ENCODE results near the gene NOXA1.
A peak's percentile ranks its signal among the peaks of the same experiment; 100 is the strongest.

Gene NOXA1

DNA sequence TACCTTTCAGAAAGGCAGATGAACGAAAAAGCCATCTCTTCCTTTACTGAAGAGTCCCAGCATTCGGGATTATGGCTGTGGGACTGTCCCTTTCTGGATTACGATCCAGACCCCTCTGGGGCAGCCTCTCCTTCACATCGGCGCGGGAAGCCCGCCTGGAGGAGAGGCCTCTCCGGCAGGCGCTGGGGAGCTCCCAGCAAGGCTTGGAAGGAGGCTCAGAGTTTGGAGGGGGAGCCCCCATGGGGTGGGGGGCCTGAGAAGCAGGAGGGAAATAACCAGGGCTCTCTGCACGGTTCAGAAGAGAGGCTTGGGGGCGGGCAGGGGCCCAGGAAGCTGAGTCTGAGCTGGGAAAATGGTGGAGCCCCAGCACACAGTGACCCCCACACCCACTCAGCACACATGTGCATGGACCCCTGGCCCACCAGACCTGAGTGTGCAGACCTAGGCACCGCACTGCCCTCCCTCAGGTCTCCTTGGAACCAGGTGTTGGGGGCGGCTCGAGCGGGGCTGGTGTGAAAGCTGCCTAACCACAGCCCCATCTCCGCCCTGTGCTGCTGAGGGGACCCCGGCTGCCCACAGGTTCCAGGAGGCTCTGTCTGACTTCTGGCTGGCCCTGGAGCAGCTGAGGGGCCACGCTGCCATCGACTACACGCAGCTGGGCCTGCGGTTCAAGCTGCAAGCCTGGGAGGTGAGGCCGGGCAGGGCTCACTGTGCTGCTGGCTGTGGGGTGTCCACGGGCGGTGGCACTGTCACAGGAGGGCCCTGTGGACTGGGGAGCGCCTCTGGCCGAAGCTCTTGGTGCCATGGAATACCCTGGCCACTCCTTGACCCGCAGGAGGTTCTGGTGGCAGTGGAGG, 4.5 kb downstream of the NOXA1 start:
- DNase-seq = no peak

DNA sequence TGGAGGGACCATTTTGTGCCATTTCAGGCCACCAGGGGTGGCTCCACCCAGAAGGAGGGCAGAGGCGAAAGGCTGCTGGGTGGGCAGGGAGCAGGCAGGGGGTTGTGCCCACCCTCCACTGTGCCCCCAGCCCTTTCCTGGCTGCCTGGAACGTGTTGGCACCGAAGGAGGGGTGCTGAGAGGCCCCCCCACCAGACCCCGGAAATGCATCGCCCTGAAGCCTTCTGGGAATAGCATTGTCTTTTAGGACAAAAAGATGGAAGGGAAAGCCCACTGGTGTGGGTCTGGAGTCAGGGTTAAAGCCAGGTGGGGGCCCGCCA, 5.1 kb downstream of the NOXA1 start:
- DNase-seq = no peak

GRCh38 chr9:137428841-137429545, 5.8 kb downstream of the NOXA1 start:
- no peak for DNase-seq

- DNase-seq = no peak
Measured at GRCh38 chr9:137429546-137429890, 6.3 kb downstream of the NOXA1 start.

DNA sequence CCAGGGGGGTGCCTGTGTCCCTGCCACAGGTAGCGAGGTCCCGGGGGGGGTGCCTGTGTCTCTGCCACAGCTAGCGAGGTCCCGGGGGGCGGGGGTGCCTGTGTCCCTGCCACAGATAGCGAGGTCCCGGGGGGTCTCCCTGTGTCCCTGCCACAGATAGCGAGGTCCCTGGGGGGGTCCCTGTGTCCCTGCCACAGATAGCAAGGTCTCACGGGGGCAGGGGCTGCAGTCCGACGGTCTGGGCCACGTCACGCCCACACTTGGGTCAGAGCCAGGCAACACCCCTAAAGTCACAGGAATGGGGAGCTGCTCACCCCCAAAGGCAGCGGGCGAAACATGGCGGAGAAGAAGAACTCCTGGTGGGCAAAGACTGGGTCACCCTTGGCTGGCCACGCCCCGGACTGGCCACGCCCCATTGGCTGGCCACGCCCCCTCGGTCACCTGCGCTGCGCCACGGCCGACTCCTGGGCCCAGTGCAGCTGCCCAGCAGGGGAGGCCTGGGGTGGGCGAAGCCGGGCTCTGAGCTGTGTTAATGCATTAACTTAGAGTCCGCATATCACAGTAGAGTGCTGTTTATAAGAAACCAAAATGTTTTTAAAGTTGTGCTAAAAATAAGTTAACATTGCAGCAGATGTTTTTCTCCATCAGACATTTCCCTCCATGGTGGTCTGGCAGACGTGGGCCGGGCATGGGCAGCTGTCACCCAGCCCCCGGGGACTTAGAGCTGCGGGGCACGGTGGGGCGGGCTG, 7.0 kb downstream of the NOXA1 start:
- DNase-seq = peak; percentile 53

DNA sequence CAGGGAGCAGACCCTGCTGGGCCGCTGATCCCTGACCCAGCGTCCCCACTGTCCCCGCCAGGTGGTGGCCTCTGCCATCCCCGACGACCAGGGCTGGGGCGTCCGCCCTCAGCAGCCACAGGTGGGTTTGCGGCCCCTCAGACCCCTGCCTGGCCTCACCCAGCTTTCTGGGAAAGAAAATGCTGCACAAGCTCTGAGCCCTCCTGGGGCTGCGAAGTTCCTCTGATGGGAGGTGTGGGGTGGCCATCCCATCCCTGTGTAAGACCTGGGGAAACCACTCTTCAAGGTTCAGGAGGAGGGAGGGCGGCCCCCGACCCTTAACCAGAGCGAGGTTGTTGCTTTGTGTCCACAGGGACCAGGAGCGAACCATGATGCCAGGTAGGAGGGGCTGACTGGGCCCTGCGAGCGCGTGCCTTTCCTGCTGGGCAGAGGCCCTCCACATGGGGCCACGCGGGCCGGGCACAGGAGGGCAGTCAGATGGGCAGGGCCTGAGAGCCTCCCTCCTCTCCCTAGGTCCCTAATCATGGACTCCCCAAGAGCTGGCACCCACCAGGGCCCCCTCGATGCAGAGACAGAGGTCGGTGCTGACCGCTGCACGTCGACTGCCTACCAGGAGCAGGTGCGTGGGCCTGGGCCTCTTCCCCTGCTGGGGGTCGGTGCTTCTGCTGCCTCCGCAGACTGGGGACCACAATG, 7.7 kb downstream of the NOXA1 start:
- DNase-seq = no peak

GRCh38 chr9:137431416-137431931, 8.3 kb downstream of the NOXA1 start:
- no peak for DNase-seq

- no peak for DNase-seq
Measured at GRCh38 chr9:137432687-137433348, 9.6 kb downstream of the NOXA1 start.

DNA sequence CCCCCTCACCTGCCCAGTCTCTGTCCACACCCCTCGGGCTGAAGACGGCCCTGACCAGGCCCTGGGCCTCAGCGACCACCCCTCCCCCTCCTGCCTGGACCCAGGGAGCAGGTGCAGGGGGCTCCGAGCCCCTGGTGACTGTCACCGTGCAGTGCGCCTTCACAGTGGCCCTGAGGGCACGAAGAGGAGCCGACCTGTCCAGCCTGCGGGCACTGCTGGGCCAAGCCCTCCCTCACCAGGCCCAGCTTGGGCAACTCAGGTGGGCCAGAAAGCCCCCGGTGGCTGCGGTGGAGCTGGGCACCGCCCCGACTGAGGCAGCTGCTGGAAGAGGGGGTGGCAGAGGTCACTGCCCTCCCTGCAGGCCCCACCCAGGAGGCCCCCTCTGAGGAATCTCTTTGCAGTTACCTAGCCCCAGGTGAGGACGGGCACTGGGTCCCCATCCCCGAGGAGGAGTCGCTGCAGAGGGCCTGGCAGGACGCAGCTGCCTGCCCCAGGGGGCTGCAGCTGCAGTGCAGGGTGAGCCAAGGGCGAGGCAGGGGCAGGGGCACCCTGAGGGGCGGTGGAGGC, 10.2 kb downstream of the NOXA1 start:
- DNase-seq = no peak

GRCh38 chr9:137433916-137434431, 10.8 kb downstream of the NOXA1 start:
- DNase-seq = no peak

DNA sequence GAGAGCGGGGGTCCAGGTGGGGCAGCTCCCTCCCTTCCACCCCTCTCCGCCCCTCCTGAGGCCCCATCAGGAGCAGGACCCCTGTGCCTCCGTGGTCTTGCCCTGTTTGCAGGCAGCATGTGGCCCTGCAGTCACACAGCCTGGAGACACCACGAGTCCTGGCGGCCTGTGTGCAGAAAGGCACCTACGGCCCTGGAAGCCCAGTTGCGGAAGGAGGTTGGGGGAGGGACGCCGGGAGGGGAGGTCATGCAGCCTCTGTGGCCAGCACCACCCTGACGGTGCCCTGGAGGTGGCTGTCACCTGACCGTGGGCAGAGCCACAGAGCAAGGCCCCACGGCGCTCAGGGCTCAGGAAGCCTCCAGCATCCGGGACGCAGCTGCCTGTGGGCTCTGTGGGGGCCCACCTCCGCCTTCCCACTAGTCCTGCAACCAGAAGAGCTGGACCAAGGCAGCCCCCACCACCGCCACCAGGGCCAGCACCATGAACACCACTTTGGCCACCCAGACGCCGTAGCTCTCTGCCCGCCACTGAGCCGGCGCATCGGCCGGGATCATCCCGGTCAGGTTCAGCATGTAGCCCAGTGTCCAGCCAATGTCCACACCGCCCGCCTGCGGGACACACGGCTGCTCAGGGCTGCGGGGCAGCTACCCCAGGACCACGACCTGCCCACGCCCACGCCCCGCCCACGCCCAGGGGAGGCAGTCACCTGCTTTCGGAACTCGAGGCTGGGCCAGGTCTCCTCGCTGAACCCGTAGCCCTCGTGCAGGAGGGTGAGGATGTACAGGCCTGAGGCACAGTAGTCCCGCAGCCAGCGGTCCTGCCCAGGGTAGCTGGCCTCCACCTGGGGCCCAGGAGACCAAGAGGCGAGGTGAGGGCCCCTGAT, 11.5 kb downstream of the NOXA1 start:
- DNase-seq = no peak

GRCh38 chr9:137435381-137435891, 12.2 kb downstream of the NOXA1 start:
- DNase-seq = no peak

- no peak for DNase-seq
Measured at GRCh38 chr9:137435980-137436760, 13.0 kb downstream of the NOXA1 start.

DNA sequence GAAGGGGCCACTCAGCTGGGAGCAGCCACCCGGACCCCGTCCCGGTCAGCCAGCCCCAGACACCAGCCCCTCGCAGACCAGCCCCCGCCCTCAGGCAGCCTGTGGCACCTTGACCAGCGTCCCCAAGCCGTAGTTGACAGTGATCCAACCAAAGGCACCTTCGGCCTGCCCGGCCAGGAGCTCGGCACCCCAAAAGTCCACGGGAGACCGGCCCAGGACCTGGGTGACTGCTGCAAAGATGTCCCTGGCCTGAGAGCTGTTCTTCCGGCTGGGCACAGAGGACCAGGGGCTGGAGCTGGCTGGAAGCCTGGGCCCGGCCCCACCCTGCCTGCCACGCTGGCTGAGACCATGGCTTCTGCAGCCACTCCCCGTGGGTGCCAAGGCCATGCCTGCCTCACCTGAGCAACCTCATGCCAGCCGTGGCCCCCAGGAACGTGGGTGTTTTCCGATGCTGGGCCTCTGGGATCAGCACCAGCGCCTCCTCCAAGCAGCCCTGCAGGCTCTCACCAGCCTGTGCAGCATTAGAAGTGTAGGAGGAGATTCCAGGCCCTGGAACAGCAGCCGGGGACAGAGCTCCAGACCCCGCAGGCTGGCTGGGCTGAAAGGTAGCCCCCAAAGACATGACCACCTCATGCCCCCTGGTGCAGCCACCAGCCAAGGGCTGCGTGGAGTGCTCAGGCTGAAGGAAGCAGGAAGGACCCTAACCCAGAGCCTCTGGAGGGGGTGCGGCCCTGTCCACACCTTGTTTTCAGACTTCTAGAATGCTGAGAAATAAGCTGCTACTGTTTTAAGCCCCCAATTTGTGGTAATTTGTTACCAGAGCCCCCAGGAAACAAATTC, 13.8 kb downstream of the NOXA1 start:
- DNase-seq = no peak

GRCh38 chr9:137437691-137438590, 14.7 kb downstream of the NOXA1 start:
- no peak for DNase-seq

DNA sequence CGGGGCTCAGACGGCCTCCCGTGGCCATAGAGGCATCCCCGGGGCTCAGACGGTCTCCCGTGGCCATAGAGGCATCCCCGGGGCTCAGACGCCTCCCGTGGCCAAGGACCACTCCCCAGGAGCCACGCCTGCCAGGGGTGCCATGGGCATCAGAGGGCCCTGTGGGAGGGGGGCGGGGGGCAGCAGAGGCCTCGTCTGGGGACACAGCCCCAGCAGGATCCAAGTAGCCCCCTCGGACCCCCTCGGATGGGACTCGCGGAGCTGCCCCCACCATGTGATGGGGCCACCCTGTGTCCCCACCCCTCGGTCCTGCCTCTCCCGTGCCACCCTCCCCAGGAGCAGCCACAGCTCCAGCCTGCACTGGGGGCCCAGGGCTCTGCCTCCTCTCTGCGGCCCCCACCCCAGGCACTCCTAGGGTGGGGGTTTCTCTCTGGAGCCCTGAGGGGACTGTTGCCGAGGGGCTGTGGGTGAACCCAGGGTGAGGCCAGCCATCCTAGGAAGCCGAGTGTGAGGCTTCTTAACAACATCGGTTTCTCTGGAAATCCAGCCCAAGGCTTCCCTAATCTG, 15.5 kb downstream of the NOXA1 start:
- peak; percentile 75 for DNase-seq

GRCh38 chr9:137439158-137439714, 16.0 kb downstream of the NOXA1 start:
- DNase-seq = no peak

All from NCI-H82 (cell line).